ENCODE results near the gene CTNND2.

The CTNND2 gene

GRCh38 chr5:11164531-11165294 lies 739.5 kb downstream of the CTNND2 start:
- DNase-seq (ENCODE audit: low read depth): no peak

- no peak for DNase-seq (ENCODE audit: low read depth)
Measured at GRCh38 chr5:11157132-11157531, 747.1 kb downstream of the CTNND2 start.

DNA sequence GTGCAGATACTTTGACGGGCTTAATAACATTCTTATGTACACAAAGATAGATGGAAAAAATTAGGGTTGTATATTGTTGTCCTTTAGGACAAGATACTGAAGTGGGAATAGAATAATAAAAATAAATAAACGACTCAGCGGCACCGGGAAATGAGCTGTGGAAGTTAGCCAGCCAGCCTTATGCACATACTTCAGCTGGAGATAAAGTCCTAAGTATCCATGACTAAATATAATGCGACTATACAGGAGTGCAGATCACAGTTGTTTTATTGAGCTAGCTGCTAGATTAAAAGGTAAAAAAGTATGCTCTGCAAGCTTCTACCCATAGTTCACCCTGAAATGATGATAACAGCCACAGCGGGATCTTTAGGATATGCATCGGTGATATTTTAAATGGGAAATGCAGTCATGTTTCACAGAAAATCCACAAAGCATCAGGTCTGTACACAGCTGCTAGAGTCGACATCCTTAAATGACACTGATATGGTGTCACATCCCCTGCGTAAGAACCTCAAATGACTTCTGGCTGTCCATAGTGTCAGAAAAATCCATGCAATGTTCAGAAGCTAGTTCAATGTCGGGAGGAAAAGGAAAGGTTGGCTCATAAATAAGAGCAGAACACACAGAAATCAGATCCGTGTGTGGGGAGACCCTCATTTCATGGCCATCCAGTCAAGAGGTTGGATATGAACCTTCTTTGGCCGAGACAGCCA lies 750.4 kb downstream of the CTNND2 start:
- DNase-seq (ENCODE audit: low read depth): no peak

DNA sequence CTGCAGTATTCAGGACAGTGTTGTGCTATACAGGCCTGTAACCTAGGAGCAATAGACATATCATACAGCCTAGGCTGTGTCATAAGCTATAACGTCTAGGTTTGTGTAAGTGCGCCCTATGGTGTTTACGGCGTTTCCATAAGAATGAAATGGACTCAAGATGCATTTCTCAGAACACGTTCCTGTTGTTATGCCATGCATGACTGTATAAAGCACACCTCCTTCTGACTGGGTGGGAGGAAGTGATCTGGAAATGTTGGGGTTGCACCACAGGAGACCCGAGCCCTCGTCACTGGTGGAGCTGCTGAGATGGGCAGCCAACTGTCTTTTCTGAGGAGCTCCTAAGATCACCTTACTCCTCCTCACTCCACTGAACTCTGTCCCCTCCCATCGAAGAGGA lies 751.9 kb downstream of the CTNND2 start:
- no peak for DNase-seq (ENCODE audit: low read depth)

DNA sequence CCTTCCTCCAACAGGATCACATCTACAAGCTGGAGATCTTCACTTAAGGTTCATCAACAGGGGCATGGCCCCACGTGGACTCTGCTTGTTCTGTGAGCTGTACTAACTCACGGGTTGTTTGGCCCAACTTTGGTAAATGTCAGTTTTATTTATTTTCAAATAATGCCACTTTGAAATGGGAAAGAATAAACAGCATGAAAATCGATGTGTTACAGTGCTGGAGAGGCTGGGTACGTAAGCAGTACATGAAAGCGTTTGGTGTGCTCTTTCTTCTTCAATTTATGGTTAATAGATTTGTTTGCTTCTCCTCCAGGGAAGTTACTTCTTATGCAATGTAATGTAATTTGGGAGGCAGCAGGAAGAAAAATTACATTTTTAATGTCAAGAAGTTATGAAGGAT lies 753.3 kb downstream of the CTNND2 start:
- DNase-seq (ENCODE audit: low read depth): no peak

GRCh38 chr5:11148810-11149539 lies 755.3 kb downstream of the CTNND2 start:
- no peak for DNase-seq (ENCODE audit: low read depth)

DNA sequence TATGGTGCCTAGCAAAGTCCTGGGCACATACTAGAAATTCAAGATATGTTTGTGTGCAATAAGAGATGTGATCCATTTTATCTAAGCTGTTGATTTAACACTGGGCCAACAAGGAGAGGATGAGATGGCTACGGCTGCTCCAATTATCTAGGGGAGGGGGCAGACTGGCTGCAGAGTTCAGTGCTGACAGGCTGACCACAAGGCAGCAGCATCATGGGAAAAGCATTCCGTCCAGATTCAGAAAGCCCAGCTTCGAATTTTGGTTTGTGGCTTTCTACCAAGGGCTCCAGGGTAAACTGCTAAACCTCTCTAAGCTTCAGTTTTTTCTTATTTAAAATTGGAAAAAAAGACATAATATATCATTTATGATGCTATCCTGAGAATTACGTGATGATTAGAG lies 758.1 kb downstream of the CTNND2 start:
- DNase-seq (ENCODE audit: low read depth): no peak

GRCh38 chr5:11143456-11144267 lies 760.6 kb downstream of the CTNND2 start:
- peak; percentile 55 for DNase-seq (ENCODE audit: low read depth)

DNA sequence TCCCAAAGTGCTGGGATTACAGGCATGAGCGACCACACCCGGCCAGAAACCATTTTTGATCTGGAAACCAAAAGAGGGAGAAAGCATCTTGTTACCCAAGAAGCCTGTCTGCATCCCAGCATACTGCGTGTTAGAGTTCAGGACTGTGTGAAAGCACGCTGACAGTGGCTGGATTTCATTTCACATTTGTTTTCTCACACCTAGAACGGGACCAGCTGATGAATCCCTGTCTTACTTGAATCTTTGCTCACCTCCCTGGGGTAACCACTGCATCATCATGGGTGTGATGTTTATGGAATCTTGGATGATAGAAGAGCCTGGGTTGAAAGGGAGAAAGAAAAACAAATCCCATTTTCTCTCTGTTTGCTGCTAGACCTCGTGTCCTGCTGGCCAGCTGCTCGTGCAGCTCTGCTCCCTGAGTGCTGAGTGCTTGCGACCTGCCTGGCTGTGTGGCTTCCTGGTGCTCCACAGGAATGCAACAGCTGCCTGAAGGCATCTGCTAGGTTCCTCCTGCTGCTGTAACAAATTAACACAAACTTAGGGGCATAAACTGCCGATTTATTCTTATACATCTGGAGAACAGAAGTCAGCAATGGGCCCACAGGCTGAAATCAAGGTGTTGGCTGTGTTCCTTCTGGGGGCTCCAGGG lies 764.9 kb downstream of the CTNND2 start:
- no peak for DNase-seq (ENCODE audit: low read depth)

DNA sequence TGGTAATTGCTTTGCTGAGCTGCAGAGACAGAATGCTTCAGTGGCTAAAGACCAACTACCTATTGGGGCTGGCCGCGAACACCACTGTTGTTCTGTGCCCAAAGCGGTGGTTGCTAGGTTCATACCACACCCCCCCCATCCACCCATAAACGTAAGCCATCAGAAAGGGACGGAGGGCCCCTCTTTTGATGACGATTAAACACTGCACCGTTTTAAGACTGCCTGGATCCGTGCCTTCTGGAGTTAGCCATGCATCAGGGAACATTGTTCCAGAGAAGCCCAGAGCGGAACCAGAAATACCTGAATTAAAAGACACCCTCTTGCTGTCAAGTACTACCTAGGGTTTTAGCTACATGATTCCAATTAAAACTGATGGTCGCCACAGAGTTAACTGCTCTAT lies 774.1 kb downstream of the CTNND2 start:
- DNase-seq (ENCODE audit: low read depth): no peak

DNA sequence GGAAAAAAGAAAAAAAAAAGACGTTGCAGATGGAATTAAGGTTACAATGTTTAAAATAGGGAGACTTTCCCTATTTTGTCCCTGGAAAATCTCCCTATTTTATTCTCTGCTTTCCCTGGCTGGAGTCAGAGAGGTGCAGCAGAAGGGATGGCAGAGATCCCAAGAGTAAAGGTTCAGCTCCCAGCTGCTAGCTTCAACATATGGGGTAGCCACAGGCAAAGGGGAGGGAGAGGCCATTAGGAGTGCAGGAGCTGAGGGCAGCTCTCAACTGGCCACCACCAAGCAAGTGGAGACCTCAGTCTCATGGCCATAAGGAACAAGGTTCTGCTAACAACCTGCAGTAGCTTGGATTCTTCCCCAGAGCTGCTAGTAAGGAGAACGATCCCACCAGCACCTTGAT lies 776.2 kb downstream of the CTNND2 start:
- DNase-seq (ENCODE audit: low read depth): no peak

GRCh38 chr5:11126844-11127243 lies 777.4 kb downstream of the CTNND2 start:
- no peak for DNase-seq (ENCODE audit: low read depth)

GRCh38 chr5:11121885-11122284 lies 782.4 kb downstream of the CTNND2 start:
- no peak for DNase-seq (ENCODE audit: low read depth)

- no peak for DNase-seq (ENCODE audit: low read depth)
Measured at GRCh38 chr5:11110128-11110527, 794.1 kb downstream of the CTNND2 start.

GRCh38 chr5:11105696-11106095 lies 798.5 kb downstream of the CTNND2 start:
- DNase-seq (ENCODE audit: low read depth): no peak

GRCh38 chr5:11104651-11105112 lies 799.6 kb downstream of the CTNND2 start:
- DNase-seq (ENCODE audit: low read depth): no peak

DNA sequence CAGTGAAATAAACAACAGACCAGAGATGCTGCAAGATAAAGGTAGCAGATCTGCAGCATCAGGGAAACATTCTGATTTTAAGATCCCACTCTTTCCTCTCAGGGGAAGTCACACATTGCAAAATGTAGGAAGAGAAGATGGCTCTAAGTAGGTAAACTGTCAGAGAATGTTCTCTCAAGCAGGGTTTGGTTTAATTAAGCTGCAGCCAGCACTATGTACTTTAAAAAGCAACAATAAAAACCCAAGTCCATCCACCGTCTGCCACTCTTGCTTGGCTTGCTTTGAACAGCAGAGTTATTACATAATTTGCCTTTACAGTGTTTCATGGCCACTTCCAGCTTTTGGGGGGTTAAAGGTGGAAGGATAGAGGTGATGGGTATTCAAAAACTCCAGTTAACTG lies 800.0 kb downstream of the CTNND2 start:
- DNase-seq (ENCODE audit: low read depth): no peak

DNA sequence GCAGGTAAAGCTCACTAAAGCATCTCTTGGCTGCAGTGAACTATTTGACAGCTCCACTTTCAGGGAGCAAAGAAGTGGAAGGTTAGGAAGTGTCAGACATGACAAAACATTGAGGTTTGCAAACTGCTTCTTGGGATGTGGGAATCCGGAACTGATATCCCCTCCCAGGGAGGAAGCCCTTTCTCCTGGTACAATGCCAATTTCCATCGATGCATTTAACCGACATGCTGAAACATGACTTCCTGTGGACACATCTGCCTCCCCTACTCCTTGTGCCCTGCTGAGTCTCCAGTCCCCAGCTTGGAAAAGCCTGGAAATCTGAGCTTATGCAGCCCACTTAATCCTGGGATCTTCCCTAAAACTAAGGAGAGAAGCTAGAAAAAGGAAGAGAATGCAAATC lies 820.1 kb downstream of the CTNND2 start:
- no peak for DNase-seq (ENCODE audit: low read depth)

GRCh38 chr5:11082404-11082945 lies 821.8 kb downstream of the CTNND2 start:
- DNase-seq (ENCODE audit: low read depth): no peak

DNA sequence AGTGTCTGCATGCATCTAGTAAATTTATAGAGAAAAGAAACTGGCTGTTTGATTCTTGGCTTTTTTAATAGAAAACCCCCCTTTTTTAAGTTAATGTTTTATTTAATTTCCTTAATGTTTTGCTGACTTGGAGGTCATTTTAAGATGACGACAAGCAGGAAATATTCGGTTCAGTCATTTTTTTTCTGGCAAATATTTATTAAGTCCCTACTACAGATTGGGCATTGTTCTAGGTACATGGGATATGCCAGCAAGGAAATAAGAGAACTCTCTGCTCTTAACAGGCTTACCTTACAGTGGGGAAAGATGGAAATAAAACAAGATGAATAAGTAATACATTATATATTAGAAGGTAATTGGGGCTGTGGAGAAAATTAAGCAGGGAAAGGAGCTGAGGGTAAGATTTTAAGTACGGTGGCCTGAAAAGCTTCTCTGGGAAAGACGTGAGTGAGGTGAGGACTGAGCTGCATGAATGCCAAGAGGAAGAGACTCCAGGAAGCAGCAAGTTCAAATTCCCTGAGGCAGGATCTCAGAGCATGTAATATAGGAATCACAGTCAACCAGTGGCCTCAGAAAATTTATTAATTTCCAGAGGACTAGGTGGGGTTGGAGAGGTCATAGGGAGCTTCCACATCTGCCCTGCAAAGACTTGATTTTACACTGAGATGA lies 827.2 kb downstream of the CTNND2 start:
- DNase-seq (ENCODE audit: low read depth): no peak

Data from activated T-cell treated with anti-CD3 and anti-CD28 coated beads for 24 hours (primary cell).